K562 (cell line): ENCODE results near the gene NACA. TPM values are rescaled to one million over a fixed set of nuclear protein-coding genes. Genes with fewer than 3 reads are reported as not detected.

ENCODE experiments used
- ARID2 ChIP-seq: fragments of 450-650 bp; IDR thresholded peaks from 2 replicates; pipeline ENCODE4 v1.6.1; 2017; ENCODE audit warnings: antibody characterized with exemption, mild to moderate bottlenecking
- BACH1 ChIP-seq: fragments of 200-800 bp; sonication (Bioruptor generic); IDR thresholded peaks from 2 replicates; pipeline ENCODE4 v1.6.1; 2016; ENCODE audit warnings: missing genetic modification characterization, missing compliant biosample characterization
- ELF1 ChIP-seq: fragments of 200-800 bp; sonication (Bioruptor generic); IDR thresholded peaks from 2 replicates; pipeline ENCODE4 v1.6.1; 2016; ENCODE audit warnings: missing genetic modification characterization, missing compliant biosample characterization
- ELF4 ChIP-seq: fragments of 450-650 bp; formaldehyde crosslinking; IDR thresholded peaks from 2 replicates; pipeline ENCODE4 v1.4.0; 2022; ENCODE audit warnings: missing genetic modification characterization
- ESRRB ChIP-seq: fragments of 250-450 bp; sonication (Bioruptor Pico); IDR thresholded peaks from 2 replicates; pipeline ENCODE4 v1.5.0; 2020; ENCODE audit warnings: mild to moderate bottlenecking, moderate library complexity, borderline replicate concordance
- FOS ChIP-seq: IDR thresholded peaks from 3 replicates; pipeline ENCODE4 v1.6.1; 2011; ENCODE audit not compliant: insufficient read length; ENCODE audit errors: extremely low read depth
- KDM2B ChIP-seq: fragments of 250-450 bp; sonication (Bioruptor Pico); IDR thresholded peaks from 2 replicates; pipeline ENCODE4 v1.8.0; 2021; ENCODE audit warnings: mild to moderate bottlenecking, moderate library complexity
- MTA2 ChIP-seq: fragments of 450-650 bp; IDR thresholded peaks from 2 replicates; pipeline ENCODE4 v1.6.1; 2016; ENCODE audit warnings: low read depth
- MYBL2 ChIP-seq, 2 experiments: fragments of 450-650 bp in 1 of 2; sonication (generic) in 1 of 2; formaldehyde crosslinking in 1 of 2; IDR thresholded peaks; 2 replicates each; pipeline versions ENCODE4 v1.6.1 to v1.8.1; 2017 to 2022; ENCODE audit warnings: borderline replicate concordance in 1 of 2, inconsistent platforms in 1 of 2, low read depth in 1 of 2, mild to moderate bottlenecking in 1 of 2, missing genetic modification reagents in 1 of 2, moderate library complexity in 1 of 2
- SMARCC2 ChIP-seq: fragments of 450-650 bp; IDR thresholded peaks from 2 replicates; pipeline ENCODE4 v1.6.1; 2017; ENCODE audit warnings: antibody characterized with exemption, moderate library complexity, mild to moderate bottlenecking, low read depth
- TEAD2 ChIP-seq: fragments of 450-650 bp; IDR thresholded peaks from 2 replicates; pipeline ENCODE4 v1.6.1; 2016; ENCODE audit warnings: missing genetic modification characterization, control low read depth, missing compliant biosample characterization
- ZKSCAN1 ChIP-seq: fragments of 150-350 bp; IDR thresholded peaks from 2 replicates; pipeline ENCODE4 v1.6.1; 2016; ENCODE audit warnings: low read depth, low read length
- ZNF133 ChIP-seq: fragments of 250-450 bp; sonication (Bioruptor Pico); IDR thresholded peaks from 2 replicates; pipeline ENCODE4 v1.4.0; 2020; ENCODE audit warnings: mild to moderate bottlenecking
- ZNF143 ChIP-seq: sonication (generic); formaldehyde crosslinking; IDR thresholded peaks from 2 replicates; pipeline ENCODE4 v1.9.0; 2022; ENCODE audit warnings: mild to moderate bottlenecking, missing genetic modification reagents
- ZNF146 ChIP-seq: IDR thresholded peaks from one replicate; pipeline ENCODE4 v1.6.1; 2018; ENCODE audit warnings: missing compliant biosample characterization; ENCODE audit not compliant: unreplicated experiment
- ZNF507 ChIP-seq: conservative IDR thresholded peaks from 2 replicates; pipeline ENCODE4 v1.6.1; 2017; ENCODE audit warnings: missing genetic modification characterization, missing compliant biosample characterization
- ZNF644 ChIP-seq: fragments of 200-800 bp; sonication (Bioruptor generic); IDR thresholded peaks from 2 replicates; pipeline ENCODE4 v1.6.1; 2016; ENCODE audit warnings: low read depth, missing genetic modification characterization, missing compliant biosample characterization
- ZNF830 ChIP-seq: fragments of 250-450 bp; sonication (Bioruptor Pico); IDR thresholded peaks from 2 replicates; pipeline ENCODE4 v1.5.0; 2021; ENCODE audit warnings: mild to moderate bottlenecking
- polyA plus RNA-seq, 8 experiments: library from polyadenylated mRNA; depleted of rRNA in 4 of 8; stranded (reverse) in 5 of 8; unstranded in 3 of 8; fragments of >200 nt; fragmentation: Nextera tagmentation in 2 of 8; fragmentation: Illumina TruSeq in 1 of 8; extraction: Ambion mirVana in 2 of 8; extraction: Trizol in 1 of 8; gene quantifications; 2 replicates each; pipeline versions ENCODE4 v1.2.1 to v1.2.3, GENCODE V29; 2011 to 2014; ENCODE audit warnings: inconsistent platforms in 1 of 8, missing spikeins in 1 of 8
- total RNA-seq, 7 experiments: library from RNA; depleted of rRNA in 6 of 7; stranded (reverse); fragments of >200 nt in 6 of 7; fragmentation: Illumina TruSeq in 2 of 7; extraction: Trizol in 2 of 7; gene quantifications; 2 replicates each; pipeline versions ENCODE4 v1.2.1 to v1.2.3, GENCODE V29; 2011 to 2021; ENCODE audit warnings: low replicate concordance in 1 of 7
- TF ChIP-seq, protein P1 (sequence below): sonication (generic); formaldehyde crosslinking; IDR thresholded peaks from 2 replicates; pipeline ENCODE4 v1.8.1; 2023; ENCODE audit warnings: missing genetic modification reagents, mild to moderate bottlenecking, borderline replicate concordance
- TF ChIP-seq, protein P2 (sequence below): sonication (generic); formaldehyde crosslinking; IDR thresholded peaks from 2 replicates; pipeline ENCODE4 v1.8.0; 2023; ENCODE audit warnings: mild to moderate bottlenecking, missing genetic modification reagents

Gene NACA
- total and polyA plus RNA-seq, 9 of the 15 experiments (the other 6 are each of a cell fraction or from before 2014, with no cell fraction given), result 1,030 to 2,416 (median 1,645) TPM

DNA sequence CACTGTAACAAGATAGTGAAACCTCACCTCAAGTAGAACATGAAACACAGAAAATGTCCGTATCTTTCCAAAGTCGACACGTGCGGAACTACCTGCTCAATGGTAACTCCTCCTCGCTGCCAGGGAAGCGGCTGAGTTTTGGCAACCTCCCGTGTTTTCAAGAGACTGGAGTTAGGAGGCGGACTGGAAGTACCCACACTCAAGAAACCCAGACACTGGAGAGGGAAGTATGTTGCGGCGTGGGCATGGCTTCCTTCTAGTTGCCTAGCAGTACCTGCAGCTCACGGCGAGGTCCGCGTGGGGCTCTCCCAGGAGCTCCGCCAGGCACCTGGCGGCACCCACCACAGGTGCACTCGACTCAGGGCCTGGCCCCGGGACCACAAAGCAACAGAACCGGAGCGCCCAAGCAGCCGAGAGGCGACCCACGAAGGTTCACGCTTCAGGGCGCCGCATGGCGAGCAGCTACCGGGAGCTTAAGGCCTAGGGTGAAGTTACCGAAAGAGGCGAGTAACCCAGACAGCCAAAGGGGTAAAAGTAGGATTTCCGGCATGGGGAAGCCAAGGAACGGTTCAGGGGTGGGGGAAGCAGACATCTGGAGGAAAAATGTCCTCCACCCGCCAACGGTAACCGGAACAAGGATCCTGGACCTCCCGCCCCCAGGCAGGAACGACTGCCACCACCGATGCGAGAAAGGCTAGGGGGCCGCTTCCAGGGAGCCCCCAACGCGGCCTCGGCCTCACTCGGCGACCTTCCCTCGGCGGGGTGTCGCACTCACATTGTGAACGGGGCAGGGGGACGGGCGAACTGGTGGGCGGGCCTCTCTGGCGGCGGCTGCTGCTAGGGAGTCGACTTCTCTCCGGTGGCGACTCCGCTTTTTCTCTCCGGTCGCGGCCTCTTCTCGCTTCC, 37.6 kb downstream of the NACA start (continued):
- TF ChIP-seq, protein P1, sequence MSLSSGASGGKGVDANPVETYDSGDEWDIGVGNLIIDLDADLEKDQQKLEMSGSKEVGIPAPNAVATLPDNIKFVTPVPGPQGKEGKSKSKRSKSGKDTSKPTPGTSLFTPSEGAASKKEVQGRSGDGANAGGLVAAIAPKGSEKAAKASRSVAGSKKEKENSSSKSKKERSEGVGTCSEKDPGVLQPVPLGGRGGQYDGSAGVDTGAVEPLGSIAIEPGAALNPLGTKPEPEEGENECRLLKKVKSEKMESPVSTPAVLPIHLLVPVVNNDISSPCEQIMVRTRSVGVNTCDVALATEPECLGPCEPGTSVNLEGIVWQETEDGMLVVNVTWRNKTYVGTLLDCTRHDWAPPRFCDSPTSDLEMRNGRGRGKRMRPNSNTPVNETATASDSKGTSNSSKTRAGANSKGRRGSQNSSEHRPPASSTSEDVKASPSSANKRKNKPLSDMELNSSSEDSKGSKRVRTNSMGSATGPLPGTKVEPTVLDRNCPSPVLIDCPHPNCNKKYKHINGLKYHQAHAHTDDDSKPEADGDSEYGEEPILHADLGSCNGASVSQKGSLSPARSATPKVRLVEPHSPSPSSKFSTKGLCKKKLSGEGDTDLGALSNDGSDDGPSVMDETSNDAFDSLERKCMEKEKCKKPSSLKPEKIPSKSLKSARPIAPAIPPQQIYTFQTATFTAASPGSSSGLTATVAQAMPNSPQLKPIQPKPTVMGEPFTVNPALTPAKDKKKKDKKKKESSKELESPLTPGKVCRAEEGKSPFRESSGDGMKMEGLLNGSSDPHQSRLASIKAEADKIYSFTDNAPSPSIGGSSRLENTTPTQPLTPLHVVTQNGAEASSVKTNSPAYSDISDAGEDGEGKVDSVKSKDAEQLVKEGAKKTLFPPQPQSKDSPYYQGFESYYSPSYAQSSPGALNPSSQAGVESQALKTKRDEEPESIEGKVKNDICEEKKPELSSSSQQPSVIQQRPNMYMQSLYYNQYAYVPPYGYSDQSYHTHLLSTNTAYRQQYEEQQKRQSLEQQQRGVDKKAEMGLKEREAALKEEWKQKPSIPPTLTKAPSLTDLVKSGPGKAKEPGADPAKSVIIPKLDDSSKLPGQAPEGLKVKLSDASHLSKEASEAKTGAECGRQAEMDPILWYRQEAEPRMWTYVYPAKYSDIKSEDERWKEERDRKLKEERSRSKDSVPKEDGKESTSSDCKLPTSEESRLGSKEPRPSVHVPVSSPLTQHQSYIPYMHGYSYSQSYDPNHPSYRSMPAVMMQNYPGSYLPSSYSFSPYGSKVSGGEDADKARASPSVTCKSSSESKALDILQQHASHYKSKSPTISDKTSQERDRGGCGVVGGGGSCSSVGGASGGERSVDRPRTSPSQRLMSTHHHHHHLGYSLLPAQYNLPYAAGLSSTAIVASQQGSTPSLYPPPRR (CRISPR knock-in tag), result peak; percentile 0; the same call in 1 of the 2 replicates
- TF ChIP-seq KDM2B (CRISPR knock-in tag), result no peak
- TF ChIP-seq SMARCC2, result no peak
- TF ChIP-seq ELF4 (CRISPR knock-in tag), result no peak
- peak; percentile 2 for TF ChIP-seq ZNF146 (CRISPR knock-in tag)
- TF ChIP-seq MTA2, result no peak
- no peak for TF ChIP-seq ZNF644 (tag)
- TF ChIP-seq, protein P2, sequence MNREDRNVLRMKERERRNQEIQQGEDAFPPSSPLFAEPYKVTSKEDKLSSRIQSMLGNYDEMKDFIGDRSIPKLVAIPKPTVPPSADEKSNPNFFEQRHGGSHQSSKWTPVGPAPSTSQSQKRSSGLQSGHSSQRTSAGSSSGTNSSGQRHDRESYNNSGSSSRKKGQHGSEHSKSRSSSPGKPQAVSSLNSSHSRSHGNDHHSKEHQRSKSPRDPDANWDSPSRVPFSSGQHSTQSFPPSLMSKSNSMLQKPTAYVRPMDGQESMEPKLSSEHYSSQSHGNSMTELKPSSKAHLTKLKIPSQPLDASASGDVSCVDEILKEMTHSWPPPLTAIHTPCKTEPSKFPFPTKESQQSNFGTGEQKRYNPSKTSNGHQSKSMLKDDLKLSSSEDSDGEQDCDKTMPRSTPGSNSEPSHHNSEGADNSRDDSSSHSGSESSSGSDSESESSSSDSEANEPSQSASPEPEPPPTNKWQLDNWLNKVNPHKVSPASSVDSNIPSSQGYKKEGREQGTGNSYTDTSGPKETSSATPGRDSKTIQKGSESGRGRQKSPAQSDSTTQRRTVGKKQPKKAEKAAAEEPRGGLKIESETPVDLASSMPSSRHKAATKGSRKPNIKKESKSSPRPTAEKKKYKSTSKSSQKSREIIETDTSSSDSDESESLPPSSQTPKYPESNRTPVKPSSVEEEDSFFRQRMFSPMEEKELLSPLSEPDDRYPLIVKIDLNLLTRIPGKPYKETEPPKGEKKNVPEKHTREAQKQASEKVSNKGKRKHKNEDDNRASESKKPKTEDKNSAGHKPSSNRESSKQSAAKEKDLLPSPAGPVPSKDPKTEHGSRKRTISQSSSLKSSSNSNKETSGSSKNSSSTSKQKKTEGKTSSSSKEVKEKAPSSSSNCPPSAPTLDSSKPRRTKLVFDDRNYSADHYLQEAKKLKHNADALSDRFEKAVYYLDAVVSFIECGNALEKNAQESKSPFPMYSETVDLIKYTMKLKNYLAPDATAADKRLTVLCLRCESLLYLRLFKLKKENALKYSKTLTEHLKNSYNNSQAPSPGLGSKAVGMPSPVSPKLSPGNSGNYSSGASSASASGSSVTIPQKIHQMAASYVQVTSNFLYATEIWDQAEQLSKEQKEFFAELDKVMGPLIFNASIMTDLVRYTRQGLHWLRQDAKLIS (CRISPR knock-in tag), result no peak
- no peak for TF ChIP-seq ESRRB (CRISPR knock-in tag)
- TF ChIP-seq MYBL2 (IDR thresholded peaks at IDR 0.05; ENCODE audit: low read depth), result no peak
- no peak for TF ChIP-seq MYBL2 (CRISPR knock-in tag; IDR thresholded peaks at IDR 0.05; ENCODE audit: borderline replicate concordance)
- TF ChIP-seq BACH1 (tag), result no peak
- no peak for TF ChIP-seq ZNF133
- TF ChIP-seq TEAD2 (tag), result no peak
- TF ChIP-seq ZNF830 (CRISPR knock-in tag), result no peak
- no peak for TF ChIP-seq ZNF143 (CRISPR knock-in tag)
- no peak for TF ChIP-seq ZKSCAN1
- no peak for TF ChIP-seq FOS
- no peak for TF ChIP-seq ELF1 (tag)
- TF ChIP-seq ARID2, result no peak
- TF ChIP-seq ZNF507 (tag), result no peak
